Spleen (tissue), 11 donors: ENCODE data around the gene CCDC50. TPM values are rescaled to one million over a fixed set of nuclear protein-coding genes. Genes with fewer than 3 reads are reported as not detected.

Experiments used
- DNase-seq: peaks from one replicate; pipeline ENCODE4 v3.0.0-alpha.2; 2020
- H3K27ac ChIP-seq, 8 donors: fragments of 200-600 bp; sonication (generic) in 7 of 8; 1 replicate in 4 of 8; 2 replicates in 4 of 8; pipeline versions ENCODE4 v1.5.0 to v1.8.0; 2016 to 2021; ENCODE audit warnings: inconsistent platforms in 4 of 8, mild to moderate bottlenecking in 4 of 8, moderate library complexity in 1 of 8
- H3K27me3 ChIP-seq, 7 donors: fragments of 200-600 bp; sonication (generic) in 6 of 7; replicated peaks in 1 of 7; 1 replicate in 4 of 7; 2 replicates in 3 of 7; pipeline versions ENCODE4 v1.5.0 to v1.8.0; 2016 to 2021; ENCODE audit warnings: inconsistent platforms in 3 of 7, mild to moderate bottlenecking in 1 of 7
- H3K36me3 ChIP-seq, 6 donors: fragments of 200-600 bp; sonication (generic) in 5 of 6; 1 replicate in 4 of 6; 2 replicates in 2 of 6; pipeline versions ENCODE4 v1.5.0 to v1.8.0; 2016 to 2021; ENCODE audit warnings: inconsistent platforms in 2 of 6
- H3K4me1 ChIP-seq, 6 donors: fragments of 200-600 bp; sonication (generic) in 5 of 6; 1 replicate in 3 of 6; 2 replicates in 3 of 6; pipeline versions ENCODE4 v1.5.0 to v1.8.0; 2016 to 2021; ENCODE audit warnings: inconsistent platforms in 3 of 6
- H3K4me3 ChIP-seq, 8 donors: fragments of 200-600 bp; sonication (generic) in 7 of 8; 1 replicate in 4 of 8; 2 replicates in 4 of 8; pipeline versions ENCODE4 v1.5.0 to v1.8.0; 2016 to 2021; ENCODE audit warnings: inconsistent platforms in 4 of 8, mild to moderate bottlenecking in 4 of 8, moderate library complexity in 2 of 8
- H3K9me3 ChIP-seq, 8 donors: fragments of 200-600 bp; sonication (generic) in 7 of 8; 1 replicate in 4 of 8; 2 replicates in 4 of 8; pipeline versions ENCODE4 v1.5.0 to v1.8.0; 2016 to 2021; ENCODE audit warnings: inconsistent platforms in 4 of 8
- CTCF ChIP-seq, 11 experiments: fragments of 200-600 bp in 7 of 11; fragments of 450-650 bp in 4 of 11; sonication (generic) in 4 of 11; IDR thresholded peaks in 8 of 11; conservative IDR thresholded peaks in 3 of 11; 1 replicate in 7 of 11; 2 replicates in 4 of 11; pipeline versions ENCODE4 v1.4.0 to v1.8.0; 2016 to 2021; ENCODE audit warnings: antibody characterized with exemption in 11 of 11, inconsistent platforms in 4 of 11, mild to moderate bottlenecking in 1 of 11
- POLR2A ChIP-seq, 3 donors: fragments of 450-650 bp; IDR thresholded peaks; one replicate each; pipeline ENCODE4 v1.5.1; 2017; ENCODE audit warnings: antibody characterized with exemption in 3 of 3, mild to moderate bottlenecking in 1 of 3
- POLR2AphosphoS5 ChIP-seq, 3 donors: sonication (generic); formaldehyde crosslinking; IDR thresholded peaks; one replicate each; pipeline ENCODE4 v1.5.1; 2017; ENCODE audit warnings: antibody characterized with exemption in 3 of 3
- WGBS, 5 donors: extraction: QIAGEN DNeasy Blood & Tissue Kit in 3 of 5; methylation state at CpG; one replicate each; pipeline versions ENCODE4 v1.1.5 to v1.1.7; 2013 to 2018; 5-methylcytosine and 5-hydroxymethylcytosine counted together
- intact Hi-C: fragments of 100-400 bp; cut with DNase I; formaldehyde crosslinking; loops from one replicate; pipeline ENCODE4 v1.15.0; 2023; ENCODE audit warnings: low total_unique reads
- polyA plus RNA-seq, 3 donors: library from polyadenylated mRNA; stranded (reverse); fragments of 200-250 nt; gene quantifications; one replicate each; pipeline ENCODE4 v1.2.1, GENCODE V29; 2013
- total RNA-seq, 7 donors: library from RNA; depleted of rRNA in 3 of 7; stranded (reverse); fragments of >200 nt in 3 of 7; fragmentation: NEBNext Ultra II Directional in 4 of 7; extraction: Animal tissue kit (Norgen Biotek cat#: 25700) in 4 of 7; gene quantifications; one replicate each; pipeline versions ENCODE4 v1.1.0 to v1.2.1, GENCODE V29; 2016 to 2021
- donor health status: healthy with polysubstance abuse.
- donor health status: DM: no; HTN: no; CAD: no; lungs with moderate emphysema.
- donor health status: DM: no; HTN: no; CAD: no.
- donor health status: Bipolar disorder and iron deficiency.
- donor health status: healthy.
- donor health status: DM: no; HTN: no; CAD: no.
- donor health status: DM: yes; HTN: yes; CAD: no.

CCDC50 gene
- total and polyA plus RNA-seq, 10 donors, result 42.5 to 167 (median 110) TPM

GRCh38 chr3:191414286-191414685 is 85.1 kb downstream of the CCDC50 start:
- DNase-seq, result no peak
- peaks cover 0 to 28% (median 12%) of the 10 kb centered on the region in 8 donors for H3K9me3 ChIP-seq
- H3K4me3 ChIP-seq, result no peak overlapping the region
- no peak overlapping the region for H3K27ac ChIP-seq
- no peaks in the 10 kb centered on the region for H3K27me3 ChIP-seq
- WGBS, 5 donors, result 33 to 43% (median 41%) methylated on average over 2 of the region's 2 CpGs
- intact Hi-C loops, result loop anchor here (10.0 kb wide), 1 partner anchor 1031 kb away; no protein-coding TSS in a partner anchor
- no peaks in the 10 kb centered on the region for H3K36me3 ChIP-seq
- TF ChIP-seq POLR2AphosphoS5 (IDR thresholded peaks at IDR 0.05) (no peak), POLR2A (IDR thresholded peaks at IDR 0.05) (no peak), CTCF (IDR thresholded peaks at IDR 0.05 in 8 of 11, conservative IDR thresholded peaks at IDR 0.05 in 3 of 11) (no peak)
- no peaks in the 10 kb centered on the region for H3K4me1 ChIP-seq

DNA sequence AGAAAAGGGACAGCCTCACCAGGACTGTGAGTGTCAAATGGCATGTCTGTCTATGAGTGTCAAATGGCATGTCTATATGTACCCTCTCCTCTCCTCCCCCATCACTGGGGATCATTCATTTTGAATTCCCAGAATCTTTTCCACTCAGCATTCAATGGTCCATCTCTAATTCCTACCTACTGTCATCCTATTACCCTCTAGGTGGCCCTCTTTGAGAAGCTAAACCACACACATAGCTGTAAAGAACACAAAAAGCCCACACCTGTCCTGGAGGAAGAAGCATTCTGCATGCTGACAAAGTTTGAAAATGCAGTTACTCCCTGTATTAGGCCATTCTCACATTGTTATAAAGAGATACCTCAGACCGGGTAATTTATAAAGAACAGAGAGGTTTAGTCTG is 85.5 kb downstream of the CCDC50 start:
- WGBS, 5 donors, result 88 to 94% (median 92%) methylated on average over 1 of the region's 1 CpG
- intact Hi-C loops, result loop anchor here (10.0 kb wide), 1 partner anchor 1030 kb away; no protein-coding TSS in a partner anchor
- Histone ChIP-seq H3K4me1 (no peaks in the 10 kb centered on the region), H3K36me3 (no peaks in the 10 kb centered on the region), H3K27me3 (no peaks in the 10 kb centered on the region), H3K4me3 (no peak overlapping the region), H3K9me3 (peaks cover 0 to 23% (median 9%) of the 10 kb centered on the region in 8 donors), H3K27ac (no peak overlapping the region)
- TF ChIP-seq POLR2AphosphoS5 (IDR thresholded peaks at IDR 0.05) (no peak), CTCF (IDR thresholded peaks at IDR 0.05 in 8 of 11, conservative IDR thresholded peaks at IDR 0.05 in 3 of 11) (no peak), POLR2A (IDR thresholded peaks at IDR 0.05) (no peak)
- no peak for DNase-seq

DNA sequence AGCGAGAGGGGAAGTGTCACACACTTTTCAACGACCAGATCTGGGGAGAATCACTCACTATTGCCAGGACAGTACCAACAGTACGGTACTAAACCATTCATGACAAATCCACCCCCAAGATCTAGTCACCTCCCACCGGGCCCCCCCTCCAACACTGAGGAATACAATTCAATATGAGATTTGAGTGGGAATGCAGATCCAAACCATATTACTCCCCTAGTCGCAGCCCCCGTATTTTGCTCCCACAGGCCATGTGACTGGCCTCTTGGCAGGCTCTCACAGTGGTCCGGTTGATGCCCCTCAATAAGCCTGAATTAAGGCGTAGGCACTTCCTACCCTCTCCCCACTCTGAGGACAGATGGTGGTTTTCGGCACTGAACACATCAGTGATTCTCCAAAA is 86.4 kb downstream of the CCDC50 start:
- intact Hi-C loops, result loop anchor here (10.0 kb wide), 1 partner anchor 1029 kb away; no protein-coding TSS in a partner anchor
- no peaks in the 10 kb centered on the region for H3K27me3 ChIP-seq
- H3K9me3 ChIP-seq, result peaks cover 0 to 15% (median under 1%) of the 10 kb centered on the region in 8 donors
- WGBS, 5 donors, result 68 to 86% (median 83%) methylated on average over 9 of the region's 9 CpGs
- no peak overlapping the region for H3K27ac ChIP-seq
- H3K4me3 ChIP-seq, result no peak overlapping the region
- TF ChIP-seq CTCF (IDR thresholded peaks at IDR 0.05 in 8 of 11, conservative IDR thresholded peaks at IDR 0.05 in 3 of 11), result no peak
- H3K36me3 ChIP-seq, result no peaks in the 10 kb centered on the region
- no peaks in the 10 kb centered on the region for H3K4me1 ChIP-seq
- no peak for DNase-seq

DNA sequence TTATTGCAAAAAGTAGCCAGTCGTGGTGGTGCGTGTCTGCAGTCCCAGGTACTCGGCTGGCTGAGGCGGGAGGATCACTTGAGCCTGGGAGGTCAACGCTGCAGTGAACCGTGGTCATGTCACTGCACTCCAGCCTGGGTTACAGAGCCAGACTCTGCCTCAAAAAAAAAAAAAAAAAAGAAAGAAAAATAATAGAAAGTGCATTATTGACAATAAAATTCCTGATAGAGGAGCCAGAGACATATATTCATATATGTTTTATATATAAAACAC is 88.2 kb downstream of the CCDC50 start:
- TF ChIP-seq CTCF (IDR thresholded peaks at IDR 0.05 in 8 of 11, conservative IDR thresholded peaks at IDR 0.05 in 3 of 11) (no peak), POLR2A (IDR thresholded peaks at IDR 0.05) (no peak), POLR2AphosphoS5 (IDR thresholded peaks at IDR 0.05) (no peak)
- H3K4me1 ChIP-seq, result no peaks in the 10 kb centered on the region
- DNase-seq, result no peak
- peaks cover 0 to 9% (median 0%) of the 10 kb centered on the region in 8 donors for H3K9me3 ChIP-seq
- intact Hi-C loops, result loop anchor here (10.0 kb wide), 1 partner anchor 1027 kb away; no protein-coding TSS in a partner anchor
- no peaks in the 10 kb centered on the region for H3K36me3 ChIP-seq
- H3K27ac ChIP-seq, result no peak overlapping the region
- 71 to 85% (median 75%) methylated on average over 6 of the region's 6 CpGs for WGBS, 5 donors
- H3K4me3 ChIP-seq, result peak overlapping the region in 1 of 8 donors; percentile 18
- no peaks in the 10 kb centered on the region for H3K27me3 ChIP-seq
